GM12878 (cell line): ENCODE results near the gene SOX6. TPM values are rescaled to one million over a fixed set of nuclear protein-coding genes. Genes with fewer than 3 reads are reported as not detected.

Experiments
- ATAC-seq: fragments of 200-7000 bp; cut with Tn5 transposase; 3 replicates; pipeline ENCODE4 v1.9.1; 2020; ENCODE audit warnings: mild to moderate bottlenecking, moderate library complexity
- BruUV-seq: library from RNA; stranded (reverse); fragments of 400-500 nt; replicated peaks from 2 replicates; lab custom pipeline; 2021; lab: Mats Ljungman, UMichigan
- CTCF ChIA-PET: fragments of 300-600 bp; sonication (Branson Sonifier 250); formaldehyde crosslinking; extraction: SDS; loops from one replicate; lab custom pipeline; 2021; ENCODE audit warnings: inconsistent platforms; lab: Yijun Ruan, JAX
- POLR2A ChIA-PET: fragments of 350-600 bp; formaldehyde crosslinking; extraction: SDS; loops from one replicate; lab custom pipeline; 2021; ENCODE audit warnings: inconsistent platforms; lab: Charles Lee
- RAD21 ChIA-PET: fragments of 300-600 bp; sonication (Branson Sonifier 250); formaldehyde crosslinking; loops from one replicate; lab custom pipeline; 2023; ENCODE audit warnings: antibody characterized with exemption; ENCODE audit not compliant: unreplicated experiment; lab: Charles Lee
- SMC1A ChIA-PET: fragments of 300-600 bp; sonication (Branson Sonifier 250); formaldehyde crosslinking; loops from one replicate; lab custom pipeline; 2023; ENCODE audit not compliant: unreplicated experiment, uncharacterized antibody; lab: Charles Lee
- DNase-seq: peaks from one replicate; pipeline ENCODE4 v3.0.0-alpha.2; 2011; ENCODE audit warnings: low read depth, low spot score
- FAIRE-seq: peaks from 3 replicates; lab custom pipeline; 2011; peaks lifted over from hg19 to GRCh38; lab: Jason Lieb, UNC
- H2AFZ ChIP-seq: 2 replicates; pipeline ENCODE4 v1.6.0; 2011; ENCODE audit warnings: low read depth, low read length, control low read depth; ENCODE audit not compliant: control insufficient read depth
- H3K27ac ChIP-seq: 2 replicates; pipeline ENCODE4 v1.5.1; 2011; ENCODE audit warnings: control low read depth; ENCODE audit not compliant: control insufficient read depth, insufficient read depth
- H3K27me3 ChIP-seq, 2 experiments: replicated peaks in 1 of 2; 2 replicates each; pipeline versions ENCODE4 v1.6.0 to v1.6.1; 2011; ENCODE audit warnings: low read length in 1 of 2; ENCODE audit not compliant: control insufficient read depth in 2 of 2, insufficient read depth in 2 of 2
- H3K36me3 ChIP-seq, 2 experiments: 2 replicates each; pipeline ENCODE4 v1.5.1; 2011; ENCODE audit warnings: low read length in 1 of 2; ENCODE audit not compliant: control insufficient read depth in 2 of 2, insufficient read depth in 2 of 2
- H3K4me1 ChIP-seq: 2 replicates; pipeline ENCODE4 v1.6.1; 2011; ENCODE audit warnings: mild to moderate bottlenecking, low read length, moderate library complexity, mixed read lengths; ENCODE audit not compliant: control insufficient read depth, insufficient read depth
- H3K4me2 ChIP-seq: 2 replicates; pipeline ENCODE4 v1.6.0; 2011; ENCODE audit warnings: control low read depth; ENCODE audit not compliant: control insufficient read depth, insufficient read depth
- H3K4me3 ChIP-seq: fragments of 200-600 bp; sonication (generic); 2 replicates; pipeline ENCODE4 v1.5.1; 2016
- H3K79me2 ChIP-seq: 2 replicates; pipeline ENCODE4 v1.6.0; 2011; ENCODE audit warnings: low read length; ENCODE audit not compliant: control insufficient read depth, insufficient read depth
- H3K9ac ChIP-seq: 2 replicates; pipeline ENCODE4 v1.8.0; 2011; ENCODE audit warnings: low read length, control low read depth, mixed read lengths; ENCODE audit not compliant: control insufficient read depth, insufficient read depth
- H3K9me3 ChIP-seq: replicated peaks from 3 replicates; pipeline ENCODE4 v1.5.1; 2011; ENCODE audit warnings: mild to moderate bottlenecking, low read length; ENCODE audit not compliant: control insufficient read depth, insufficient read depth
- H4K20me1 ChIP-seq: 2 replicates; pipeline ENCODE4 v1.6.0; 2011; ENCODE audit not compliant: control insufficient read depth, insufficient read depth
- ASH2L ChIP-seq: fragments of 300-600, 200-600 bp; sonication (generic); IDR thresholded peaks from 2 replicates; pipeline ENCODE4 v1.6.1; 2017; ENCODE audit warnings: low read depth, mild to moderate bottlenecking, borderline replicate concordance
- BCL3 ChIP-seq: IDR thresholded peaks from 2 replicates; pipeline ENCODE4 v1.6.1; 2011; ENCODE audit warnings: borderline replicate concordance, low read depth, mild to moderate bottlenecking, moderate library complexity, low read length; ENCODE audit not compliant: insufficient read depth, poor library complexity, severe bottlenecking
- CBX5 ChIP-seq: sonication (generic); IDR thresholded peaks from 2 replicates; pipeline ENCODE4 v1.6.1; 2016; ENCODE audit warnings: low read depth, moderate library complexity, mild to moderate bottlenecking, inconsistent platforms
- CEBPB ChIP-seq, 2 experiments: fragments of 150-350 bp in 1 of 2; IDR thresholded peaks; 2 replicates each; pipeline ENCODE4 v1.6.1; 2012 to 2014; ENCODE audit warnings: low read depth in 2 of 2, low read length in 2 of 2, borderline replicate concordance in 1 of 2, inconsistent platforms in 1 of 2
- FOXK2 ChIP-seq: fragments of 450-650 bp; IDR thresholded peaks from 2 replicates; pipeline ENCODE4 v1.6.1; 2017; ENCODE audit warnings: mild to moderate bottlenecking, moderate library complexity
- FOXM1 ChIP-seq: IDR thresholded peaks from 2 replicates; pipeline ENCODE4 v1.6.1; 2012; ENCODE audit warnings: low read depth, mild to moderate bottlenecking, inconsistent platforms, low read length, moderate library complexity
- NFYA ChIP-seq: IDR thresholded peaks from 2 replicates; pipeline ENCODE4 v1.6.1; 2011; ENCODE audit warnings: low read depth, mild to moderate bottlenecking, low read length, improper control_type of control experiment, borderline replicate concordance
- NRF1 ChIP-seq: conservative IDR thresholded peaks from 2 replicates; pipeline ENCODE4 v1.6.1; 2011; ENCODE audit warnings: mild to moderate bottlenecking, low read depth, low read length, improper control_type of control experiment
- RELA ChIP-seq: fragments of 450-650 bp; IDR thresholded peaks from 2 replicates; pipeline ENCODE4 v1.8.0; 2014; ENCODE audit warnings: borderline replicate concordance; ENCODE audit not compliant: partially characterized antibody
- SKIL ChIP-seq: fragments of 450-650 bp; IDR thresholded peaks from 2 replicates; pipeline ENCODE4 v1.6.1; 2017; ENCODE audit warnings: mild to moderate bottlenecking, low read depth, inconsistent platforms; ENCODE audit not compliant: poor library complexity, severe bottlenecking
- SMAD1 ChIP-seq: fragments of 450-650 bp; IDR thresholded peaks from 2 replicates; pipeline ENCODE4 v1.6.1; 2018; ENCODE audit warnings: mild to moderate bottlenecking, low read depth; ENCODE audit not compliant: partially characterized antibody
- SP1 ChIP-seq: IDR thresholded peaks from one replicate; pipeline ENCODE4 v1.6.1; 2011; ENCODE audit warnings: low read depth, low read length
- SRF ChIP-seq, 2 experiments: IDR thresholded peaks; 2 replicates each; pipeline ENCODE4 v1.6.1; 2011; ENCODE audit warnings: low read depth in 2 of 2, low read length in 2 of 2, mild to moderate bottlenecking in 1 of 2, moderate library complexity in 1 of 2
- TCF3 ChIP-seq: IDR thresholded peaks from 2 replicates; pipeline ENCODE4 v1.6.1; 2012; ENCODE audit warnings: low read depth, mild to moderate bottlenecking, low read length, borderline replicate concordance; ENCODE audit not compliant: insufficient read depth
- ZBTB40 ChIP-seq: fragments of 450-650 bp; IDR thresholded peaks from 2 replicates; pipeline ENCODE4 v1.6.1; 2016; ENCODE audit warnings: mild to moderate bottlenecking, moderate library complexity, borderline replicate concordance
- WGBS: methylation state at CpG from one replicate; pipeline ENCODE4 v1.1.6; 2016; ENCODE audit warnings: low lambda C conversion rate; ENCODE audit not compliant: insufficient replicate concordance, insufficient coverage; ENCODE audit errors: missing lambda C conversion rate; 5-methylcytosine and 5-hydroxymethylcytosine counted together
- in situ Hi-C: fragments of 300-500 bp; cut with MboI; formaldehyde crosslinking; loops from 9 replicates; pipeline ENCODE4 v1.14.3; 2018; ENCODE audit warnings: mixed read lengths
- intact Hi-C: fragments of 100-400 bp; cut with micrococcal nuclease; formaldehyde crosslinking; loops from one replicate; pipeline ENCODE4 v1.14.2; 2022; ENCODE audit not compliant: unreplicated experiment
- polyA plus RNA-seq, 11 experiments: library from polyadenylated mRNA; depleted of rRNA in 4 of 11; unstranded in 6 of 11; stranded (reverse) in 5 of 11; fragments of >200 nt; fragmentation: Nextera tagmentation in 4 of 11; fragmentation: Illumina TruSeq in 1 of 11; extraction: Ambion mirVana in 4 of 11; extraction: Trizol in 1 of 11; gene quantifications; 1 replicate in 1 of 11; 2 replicates in 10 of 11; pipeline versions ENCODE4 v1.2.1 to v1.2.3, GENCODE V29; 2011 to 2016; ENCODE audit warnings: inconsistent platforms in 2 of 11, missing spikeins in 2 of 11, low read depth in 1 of 11
- total RNA-seq, 4 experiments: library from RNA; depleted of rRNA in 3 of 4; stranded (reverse); fragments of >200 nt in 3 of 4; fragmentation: Illumina TruSeq in 1 of 4; extraction: Trizol in 1 of 4; gene quantifications; 2 replicates each; pipeline versions ENCODE4 v1.2.1 to v1.2.3, GENCODE V29; 2013 to 2021

SOX6 gene
- total and polyA plus RNA-seq, 10 of the 15 experiments (the other 5 are each of a cell fraction or from before 2014, with no cell fraction given): 0.03 to 0.71 (median 0.29) TPM; not detected in 4

- Histone ChIP-seq H3K9ac (no peak overlapping the region), H4K20me1 (no peaks in the 10 kb centered on the region), H3K79me2 (no peaks in the 10 kb centered on the region), H3K27ac (no peak overlapping the region), H2AFZ (no peak overlapping the region), H3K4me3 (no peak overlapping the region), H3K27me3 (no peaks in the 10 kb centered on the region), H3K4me2 (no peak overlapping the region), H3K9me3 (no peaks in the 10 kb centered on the region), H3K36me3 (no peaks in the 10 kb centered on the region), H3K4me1 (no peaks in the 10 kb centered on the region)
- intact Hi-C loops: no loop called here
- in situ Hi-C loops: no loop called here
- DNase-seq (no peak), ATAC-seq (no peak), FAIRE-seq (no peak)
- TF ChIP-seq SP1 (no peak), BCL3 (no peak), SMAD1 (no peak), TCF3 (no peak), SKIL (no peak), FOXK2 (no peak), ASH2L (no peak), CBX5 (no peak), CEBPB (IDR thresholded peaks at IDR 0.05; ENCODE audit: borderline replicate concordance in 1 of 2, low read depth in 2 of 2, low read length in 2 of 2) (no peak), NFYA (no peak), NRF1 (no peak), ZBTB40 (no peak), RELA (no peak), FOXM1 (no peak), SRF (IDR thresholded peaks at IDR 0.05; ENCODE audit: low read depth in 2 of 2, low read length in 2 of 2) (no peak)
- POLR2A ChIA-PET: no interaction called here
- SMC1A ChIA-PET: interaction anchor here (1.3 to 1.5 kb wide), 2 partner anchors 9 to 205 kb away, joined by 3 to 9 read pairs; no protein-coding TSS in a partner anchor
- WGBS: 7% methylated on average over 2 of the region's 2 CpGs
- CTCF ChIA-PET: interaction anchor here (0.7 kb wide), 1 partner anchor 22 kb away, joined by 3 read pairs; no protein-coding TSS in a partner anchor
- BruUV-seq: no TSS peak
- RAD21 ChIA-PET: no interaction called here
Observed at GRCh38 chr11:16114431-16114830, 241.9 kb downstream of the SOX6 start.
